GM19397 (cell line): ENCODE data around the gene KLHL12.

Experiments
- ATAC-seq: cut with Tn5 transposase; IDR thresholded peaks from one replicate; pipeline ENCODE4 v1.9.1; 2021; ENCODE audit warnings: mild to moderate bottlenecking, moderate library complexity; ENCODE audit not compliant: unreplicated experiment

The KLHL12 gene

GRCh38 chr1:202888531-202889360, 38.3 kb downstream of the KLHL12 start, which contains the start of gene RABIF:
TSS of gene RABIF (minus strand) at chr1:202889149. CDS start at chr1:202889098, 51 bp downstream.
- peak; percentile 88 for ATAC-seq

GRCh38 chr1:202888221-202888530, 38.9 kb downstream of the KLHL12 start:
- ATAC-seq, result no peak

GRCh38 chr1:202880961-202881460, 46.0 kb downstream of the KLHL12 start:
- ATAC-seq, result no peak

- no peak for ATAC-seq
Observed at GRCh38 chr1:202880062-202880461, 47.0 kb downstream of the KLHL12 start.

- ATAC-seq, result no peak
Observed at GRCh38 chr1:202879128-202879527, 47.9 kb downstream of the KLHL12 start.

- no peak for ATAC-seq
Observed at GRCh38 chr1:202873026-202873425, 54.0 kb downstream of the KLHL12 start.

GRCh38 chr1:202871367-202871766, 55.7 kb downstream of the KLHL12 start:
- ATAC-seq, result no peak

- no peak for ATAC-seq
Observed at GRCh38 chr1:202862679-202863560, 64.1 kb downstream of the KLHL12 start.

GRCh38 chr1:202861420-202862132, 65.5 kb downstream of the KLHL12 start:
- ATAC-seq, result peak; percentile 72

GRCh38 chr1:202860744-202861419, 66.2 kb downstream of the KLHL12 start:
- ATAC-seq, result peak; percentile 8

GRCh38 chr1:202858789-202859414, 68.1 kb downstream of the KLHL12 start:
- no peak for ATAC-seq

GRCh38 chr1:202858331-202858730, 68.7 kb downstream of the KLHL12 start:
- no peak for ATAC-seq

- ATAC-seq, result no peak
Observed at GRCh38 chr1:202857136-202857610, 69.9 kb downstream of the KLHL12 start.

GRCh38 chr1:202856014-202856413, 71.0 kb downstream of the KLHL12 start:
- no peak for ATAC-seq

- ATAC-seq, result no peak
Observed at GRCh38 chr1:202854787-202855186, 72.2 kb downstream of the KLHL12 start.

- no peak for ATAC-seq
Observed at GRCh38 chr1:202852163-202852904, 74.7 kb downstream of the KLHL12 start.

- no peak for ATAC-seq
Observed at GRCh38 chr1:202850593-202851362, 76.3 kb downstream of the KLHL12 start.

- ATAC-seq, result no peak
Observed at GRCh38 chr1:202848191-202848542, 78.9 kb downstream of the KLHL12 start.

- ATAC-seq, result no peak
Observed at GRCh38 chr1:202844935-202845334, 82.1 kb downstream of the KLHL12 start.
